Mesodermal cell (in vitro differentiated cells): ENCODE data around the gene KDM5C.

Experiments
- H3K27ac ChIP-seq: 2 replicates; pipeline ENCODE4 v1.7.0; 2013; ENCODE audit warnings: mild to moderate bottlenecking, low read depth, low read length, moderate library complexity; ENCODE audit not compliant: severe bottlenecking
- H3K36me3 ChIP-seq: 2 replicates; pipeline ENCODE4 v1.7.1; 2013; ENCODE audit warnings: mild to moderate bottlenecking, low read length, moderate library complexity; ENCODE audit not compliant: control insufficient read depth, insufficient read depth
- H3K4me1 ChIP-seq: one replicate; pipeline ENCODE4 v1.7.1; 2013; ENCODE audit warnings: mild to moderate bottlenecking, low read length; ENCODE audit not compliant: insufficient read depth, control insufficient read depth, poor library complexity, severe bottlenecking
- H3K4me3 ChIP-seq: 2 replicates; pipeline ENCODE4 v1.7.0; 2013; ENCODE audit warnings: low read length, control low read depth, mild to moderate bottlenecking; ENCODE audit not compliant: insufficient read depth, poor library complexity, severe bottlenecking; ENCODE audit errors: extremely low read depth
- H3K9me3 ChIP-seq: 2 replicates; pipeline ENCODE4 v1.7.1; 2013; ENCODE audit warnings: mild to moderate bottlenecking, low read length, moderate library complexity; ENCODE audit not compliant: control insufficient read depth
- WGBS, 2 experiments: methylation state at CpG; one replicate each; pipeline ENCODE4 v1.1.5; 2013; ENCODE audit warnings: missing lambda C conversion rate in 2 of 2; ENCODE audit not compliant: insufficient coverage in 2 of 2; 5-methylcytosine and 5-hydroxymethylcytosine counted together

KDM5C gene

DNA sequence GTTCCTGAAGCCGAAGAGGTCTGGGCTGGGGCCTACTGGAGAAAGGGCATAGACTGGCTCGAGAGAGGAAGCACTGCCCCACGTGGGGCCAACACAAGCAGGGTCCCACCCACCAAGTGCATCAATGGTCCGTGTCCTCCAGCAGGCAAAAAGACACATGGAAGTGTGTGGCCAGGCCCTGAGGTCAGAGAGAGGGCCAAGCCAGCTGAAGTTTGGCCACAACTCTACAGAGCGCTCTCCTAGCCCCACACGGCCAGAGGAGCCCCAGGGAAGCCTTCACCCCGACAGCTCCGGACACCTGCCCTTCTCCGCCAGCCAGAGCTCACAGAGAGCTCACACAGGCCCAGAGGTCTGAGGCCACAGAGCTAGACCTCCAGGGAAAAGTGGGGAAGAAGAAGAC is 8.5 kb upstream of the KDM5C start:
- 90 to 96% methylated on average over 6 to 7 of the region's 9 CpGs for WGBS, 2 experiments

DNA sequence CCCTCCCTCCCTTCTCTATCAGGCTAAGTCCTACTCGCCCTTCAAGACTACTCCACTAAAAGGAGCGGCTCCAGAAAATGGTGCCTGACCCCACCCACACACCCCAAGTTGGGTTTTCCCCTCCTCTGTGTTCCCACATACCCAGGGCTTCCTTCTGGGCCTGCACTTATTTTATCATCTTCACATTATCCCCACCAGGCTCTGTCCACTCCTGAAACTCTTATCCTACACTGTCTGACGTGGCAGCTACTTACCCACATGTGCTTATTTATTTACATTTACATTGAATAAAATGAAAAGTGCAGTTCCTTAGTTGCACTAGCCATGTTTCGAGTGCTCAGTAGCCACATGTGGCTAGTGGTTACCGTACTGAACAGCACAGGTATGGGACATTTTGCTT is 5.1 kb upstream of the KDM5C start:
- no peak overlapping the region for H3K4me3 ChIP-seq
- no peaks in the 10 kb centered on the region for H3K9me3 ChIP-seq
- H3K27ac ChIP-seq, result no peak overlapping the region
- WGBS, 2 experiments, result 93 to 100% methylated on average over 1 to 2 of the region's 5 CpGs
- no peaks in the 10 kb centered on the region for H3K4me1 ChIP-seq
- no peaks in the 10 kb centered on the region for H3K36me3 ChIP-seq

More for the DNA sequence above, 8.5 kb upstream of the KDM5C start:
- Histone ChIP-seq H3K4me3 (no peak overlapping the region), H3K4me1 (no peaks in the 10 kb centered on the region), H3K36me3 (no peaks in the 10 kb centered on the region), H3K27ac (no peak overlapping the region), H3K9me3 (no peaks in the 10 kb centered on the region)

DNA sequence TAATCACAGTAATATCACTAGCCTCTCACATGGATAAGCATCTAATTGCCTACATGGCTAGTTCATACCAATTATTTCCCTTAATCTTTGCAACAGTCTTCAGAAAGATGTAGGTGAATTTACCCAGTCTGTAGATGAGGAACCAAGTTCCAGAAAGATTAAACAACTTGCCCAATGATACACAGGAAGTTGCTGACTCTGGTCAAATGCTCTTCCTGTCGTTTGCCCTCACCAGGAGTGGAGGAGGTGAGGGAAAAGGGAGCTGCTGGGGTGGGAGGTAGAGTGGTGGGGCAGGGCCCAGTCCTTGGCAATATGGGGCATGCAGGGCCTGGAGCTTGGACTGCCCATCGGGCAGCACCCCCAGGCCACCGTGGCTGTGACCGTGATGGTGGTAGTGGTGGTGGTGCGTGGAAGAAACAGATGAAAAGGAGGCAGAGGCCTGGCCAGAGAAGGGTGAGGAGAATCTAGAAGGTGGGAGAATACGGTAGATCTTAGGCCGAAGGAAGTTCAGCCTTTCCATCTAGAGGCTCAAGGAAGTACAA is 2.3 kb upstream of the KDM5C start:
- no peak overlapping the region for H3K27ac ChIP-seq
- no peak overlapping the region for H3K4me3 ChIP-seq
- 97% methylated on average over 6 of the region's 7 CpGs; no CpG with 5 or more reads in 1 of the 2 experiments for WGBS, 2 experiments
- peaks cover 9% of the 10 kb centered on the region for H3K4me1 ChIP-seq
- H3K36me3 ChIP-seq, result peaks cover 5% of the 10 kb centered on the region
- no peaks in the 10 kb centered on the region for H3K9me3 ChIP-seq

DNA sequence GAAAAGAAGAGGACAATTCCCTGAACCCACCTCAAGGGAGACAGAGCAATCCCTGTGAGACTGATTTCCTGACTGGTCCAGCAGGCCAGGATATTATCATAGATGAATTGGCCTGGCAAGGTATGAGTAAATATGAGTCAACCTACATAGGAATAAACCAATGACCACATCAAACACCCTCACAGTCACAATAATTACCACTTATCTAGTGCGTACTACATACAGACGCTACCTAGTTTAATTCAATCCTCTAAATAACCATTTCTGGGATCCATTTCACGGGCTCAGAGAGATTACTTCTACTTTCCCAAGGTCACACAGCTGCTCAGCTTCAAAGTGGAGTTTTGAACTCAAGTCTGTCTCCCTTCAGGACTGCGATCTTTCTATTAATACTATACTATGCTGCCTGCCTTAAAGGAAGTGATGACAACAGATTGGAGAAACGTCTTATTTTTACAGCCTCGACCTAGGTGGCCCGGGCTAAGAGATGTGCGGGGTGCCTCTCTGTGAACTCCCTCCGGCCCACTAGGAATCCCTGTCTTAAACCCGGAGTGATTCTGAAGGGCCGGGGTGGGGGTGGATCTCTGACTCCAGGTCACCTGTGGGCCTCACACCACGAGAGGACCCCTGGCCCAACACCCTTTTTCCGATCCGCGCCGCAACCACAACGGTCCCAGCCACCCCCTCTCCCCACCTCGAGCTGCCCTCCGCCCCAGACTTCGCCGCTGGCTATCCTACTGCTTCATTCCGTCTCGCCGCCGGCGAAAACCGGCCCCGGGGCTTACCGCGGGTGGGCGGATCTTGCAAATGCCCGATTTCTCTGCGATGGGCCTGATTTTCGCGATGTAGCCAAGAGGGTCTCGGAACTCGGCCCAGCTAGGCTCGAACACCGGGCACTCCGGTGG is 800 bp downstream of the KDM5C start:
- WGBS, 2 experiments, result 3 to 6% methylated on average over 19 to 30 of the region's 40 CpGs
- H3K27ac ChIP-seq, result peak overlapping the region; percentile 98
- H3K9me3 ChIP-seq, result no peaks in the 10 kb centered on the region
- peak overlapping the region; percentile 65 for H3K4me3 ChIP-seq
- peaks cover 10% of the 10 kb centered on the region for H3K4me1 ChIP-seq
- peaks cover 29% of the 10 kb centered on the region for H3K36me3 ChIP-seq

DNA sequence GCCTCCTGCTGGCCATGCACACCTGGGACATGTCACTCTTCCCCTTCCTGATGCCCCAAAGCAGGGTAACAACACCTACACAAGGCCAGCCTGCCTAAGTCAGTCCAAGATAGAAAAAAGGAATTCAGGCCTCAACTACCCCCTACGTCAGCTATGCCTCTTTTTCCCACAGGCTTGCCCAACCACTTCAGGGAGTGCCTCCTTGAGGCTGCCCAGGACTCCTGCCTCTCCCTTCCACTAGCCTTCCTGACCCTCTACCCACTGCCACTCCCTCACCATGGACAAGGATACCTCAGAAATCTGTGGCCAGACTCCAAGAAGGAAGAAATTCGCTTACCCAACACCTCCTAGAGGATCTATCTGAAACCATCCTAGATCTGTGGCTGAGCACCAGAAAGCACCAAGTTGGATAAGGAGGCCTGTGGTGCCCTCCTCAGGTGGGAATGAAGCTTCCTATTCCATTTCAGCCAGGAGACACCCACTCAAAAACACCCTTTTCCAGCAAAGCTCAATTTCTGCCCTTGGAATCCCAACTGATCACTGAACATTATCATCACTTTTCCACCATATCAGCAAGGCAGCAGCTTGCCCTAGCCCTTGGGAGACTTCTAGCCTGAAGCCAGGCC is 1.8 kb downstream of the KDM5C start:
- Histone ChIP-seq H3K27ac (no peak overlapping the region), H3K4me3 (peak overlapping the region; percentile 65)

DNA sequence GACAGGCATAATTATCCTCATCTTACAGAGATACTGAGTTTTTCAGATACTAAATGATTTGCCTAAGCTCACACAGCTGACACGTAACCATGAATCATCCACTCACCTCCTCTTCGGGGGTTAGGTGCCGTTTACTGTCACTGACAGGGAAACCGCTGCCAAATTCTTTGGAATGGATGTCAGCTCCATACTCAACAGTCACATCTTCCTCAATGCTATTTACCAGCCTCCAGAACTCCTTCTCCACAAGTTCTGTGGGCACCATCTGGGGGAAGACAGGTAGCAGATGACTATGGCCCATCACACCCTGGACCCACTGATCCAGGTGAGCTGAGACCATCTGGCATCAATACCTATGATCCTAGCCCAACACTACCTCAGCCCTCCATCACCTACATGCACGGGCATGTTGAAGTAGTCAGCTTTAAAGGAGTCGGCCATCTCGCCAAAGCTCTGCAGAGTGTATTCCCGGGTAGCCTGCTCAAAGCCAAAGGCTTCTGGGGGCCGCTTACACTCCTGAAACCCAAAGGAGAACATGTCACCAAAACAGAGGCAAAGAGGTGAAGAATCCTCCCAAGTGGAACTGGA is 13.5 kb downstream of the KDM5C start:
- Histone ChIP-seq H3K36me3 (peaks cover 86% of the 10 kb centered on the region), H3K4me1 (no peaks in the 10 kb centered on the region), H3K4me3 (no peak overlapping the region), H3K27ac (no peak overlapping the region), H3K9me3 (no peaks in the 10 kb centered on the region)
- WGBS, 2 experiments, result 93 to 100% methylated on average over 2 to 5 of the region's 9 CpGs

More for the DNA sequence above, 1.8 kb downstream of the KDM5C start:
- WGBS, 2 experiments, result no CpG with 5 or more reads among the region's 2 CpGs
- Histone ChIP-seq H3K4me1 (peaks cover 10% of the 10 kb centered on the region), H3K36me3 (peaks cover 39% of the 10 kb centered on the region), H3K9me3 (no peaks in the 10 kb centered on the region)

DNA sequence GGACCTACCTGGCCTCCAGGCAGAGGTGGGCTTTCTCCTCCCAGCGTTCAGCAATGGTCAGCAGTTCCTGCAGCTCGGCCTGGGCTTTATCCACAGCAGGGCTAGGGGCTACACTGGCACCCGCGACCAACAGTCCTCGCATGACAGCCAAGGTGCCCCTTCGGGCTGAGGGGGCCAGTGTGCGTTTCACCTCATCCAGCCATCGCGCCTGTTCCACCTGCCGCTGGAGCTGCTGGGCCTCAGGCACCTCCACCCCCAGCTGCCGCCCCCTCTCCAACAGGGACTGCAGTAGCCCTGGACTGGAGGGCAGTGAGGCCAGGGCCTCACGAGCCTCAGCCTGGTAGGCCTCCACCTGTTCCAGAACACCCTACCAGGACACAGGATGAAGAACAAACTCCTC is 28.3 kb downstream of the KDM5C start:
- WGBS, 2 experiments, result 98 to 100% methylated on average over 1 to 6 of the region's 12 CpGs
- H3K9me3 ChIP-seq, result no peaks in the 10 kb centered on the region
- no peak overlapping the region for H3K27ac ChIP-seq
- no peak overlapping the region for H3K4me3 ChIP-seq
- no peaks in the 10 kb centered on the region for H3K4me1 ChIP-seq
- peaks cover 61% of the 10 kb centered on the region for H3K36me3 ChIP-seq

DNA sequence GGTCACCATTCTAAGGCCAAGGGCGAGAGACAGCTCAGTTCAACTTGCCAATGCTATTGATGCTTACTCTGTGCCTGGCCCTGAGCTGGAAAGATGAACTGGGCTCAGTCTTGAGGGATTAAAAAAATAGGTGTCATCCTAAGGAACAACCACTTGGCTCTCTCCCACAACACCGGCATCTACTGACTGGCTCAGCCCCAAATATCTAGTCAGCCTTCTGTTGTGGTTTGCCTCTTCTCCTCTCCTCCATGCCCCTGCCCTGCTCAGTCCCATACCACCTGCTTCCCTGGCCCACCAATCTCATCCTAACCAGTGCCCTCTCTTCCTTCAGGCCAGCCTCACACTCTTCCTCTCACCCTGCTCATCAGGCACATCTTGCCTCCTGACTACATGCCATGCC is 29.6 kb downstream of the KDM5C start:
- H3K9me3 ChIP-seq, result no peaks in the 10 kb centered on the region
- H3K36me3 ChIP-seq, result peaks cover 48% of the 10 kb centered on the region
- H3K4me3 ChIP-seq, result no peak overlapping the region
- no peak overlapping the region for H3K27ac ChIP-seq
- H3K4me1 ChIP-seq, result no peaks in the 10 kb centered on the region
- 100% methylated on average over 1 of the region's 2 CpGs; no CpG with 5 or more reads in 1 of the 2 experiments for WGBS, 2 experiments

DNA sequence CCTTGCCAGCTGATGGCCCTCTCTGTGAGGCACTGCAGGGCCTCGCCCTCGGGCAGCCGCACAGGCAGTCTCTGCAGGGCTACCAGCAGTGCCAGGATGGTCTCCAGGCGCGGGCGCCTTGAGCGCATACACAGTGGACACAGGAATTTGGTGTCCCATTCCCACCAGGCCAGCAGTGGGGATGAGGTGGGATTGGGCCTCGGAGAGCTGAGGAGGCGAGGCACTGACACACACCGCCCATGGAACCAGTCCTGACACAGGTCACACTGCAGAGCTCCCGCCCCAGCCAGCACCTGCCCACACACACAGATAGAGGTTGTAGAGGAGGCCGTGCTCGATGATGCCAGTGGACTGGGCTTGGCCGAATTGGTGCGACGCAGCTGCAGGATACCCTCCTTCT is 30.7 kb downstream of the KDM5C start:
- no peaks in the 10 kb centered on the region for H3K9me3 ChIP-seq
- no peak overlapping the region for H3K4me3 ChIP-seq
- no peaks in the 10 kb centered on the region for H3K4me1 ChIP-seq
- H3K36me3 ChIP-seq, result peaks cover 37% of the 10 kb centered on the region
- no peak overlapping the region for H3K27ac ChIP-seq
- WGBS, 2 experiments, result 95% methylated on average over 8 of the region's 16 CpGs; no CpG with 5 or more reads in 1 of the 2 experiments

DNA sequence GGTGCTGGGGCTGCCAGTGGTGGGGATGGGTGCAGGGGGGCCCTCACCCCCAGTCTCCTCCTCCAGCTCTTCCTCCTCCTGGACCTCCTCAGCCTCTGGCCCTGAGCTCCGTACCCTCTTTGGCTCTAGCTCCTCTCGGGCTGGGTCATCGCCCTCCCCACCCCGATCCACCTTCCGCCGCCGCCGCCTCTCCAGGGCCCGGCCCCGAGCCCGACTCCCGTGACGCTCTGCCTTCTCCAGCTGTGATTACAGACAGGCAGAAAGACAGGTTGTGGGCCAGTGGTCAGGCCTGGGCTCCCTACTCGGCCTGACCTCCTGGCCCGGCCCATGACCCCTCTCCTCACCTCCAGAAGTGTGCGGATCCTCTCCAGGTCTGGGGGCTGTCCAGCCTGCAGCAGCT is 31.9 kb downstream of the KDM5C start:
- Histone ChIP-seq H3K4me3 (no peak overlapping the region), H3K36me3 (peaks cover 25% of the 10 kb centered on the region), H3K4me1 (no peaks in the 10 kb centered on the region), H3K27ac (no peak overlapping the region), H3K9me3 (no peaks in the 10 kb centered on the region)
- 96% methylated on average over 8 of the region's 16 CpGs; no CpG with 5 or more reads in 1 of the 2 experiments for WGBS, 2 experiments
